HG03457 (cell line): ENCODE measurements around the gene CGNL1.

ENCODE experiments used
- ATAC-seq: cut with Tn5 transposase; IDR thresholded peaks from one replicate; pipeline ENCODE4 v1.9.1; 2021; ENCODE audit warnings: moderate number of reproducible peaks; ENCODE audit not compliant: unreplicated experiment

CGNL1 gene

GRCh38 chr15:57519806-57520205, 143.5 kb downstream of the CGNL1 start:
- no peak for ATAC-seq

GRCh38 chr15:57521503-57521902, 145.2 kb downstream of the CGNL1 start:
- no peak for ATAC-seq

GRCh38 chr15:57522148-57522547, 145.8 kb downstream of the CGNL1 start:
- ATAC-seq = no peak

GRCh38 chr15:57525581-57525980, 149.3 kb downstream of the CGNL1 start:
- no peak for ATAC-seq

GRCh38 chr15:57526076-57526475, 149.8 kb downstream of the CGNL1 start:
- ATAC-seq = no peak

- ATAC-seq = no peak
Observed at GRCh38 chr15:57526615-57527014, 150.3 kb downstream of the CGNL1 start.

GRCh38 chr15:57527382-57528091, 151.2 kb downstream of the CGNL1 start:
- ATAC-seq = no peak

GRCh38 chr15:57528940-57529565, 152.7 kb downstream of the CGNL1 start:
- no peak for ATAC-seq

- no peak for ATAC-seq
Observed at GRCh38 chr15:57529748-57530147, 153.4 kb downstream of the CGNL1 start.

GRCh38 chr15:57532731-57533447, 156.6 kb downstream of the CGNL1 start:
- ATAC-seq = no peak

- ATAC-seq = no peak
Observed at GRCh38 chr15:57533448-57533799, 157.1 kb downstream of the CGNL1 start.

GRCh38 chr15:57534281-57534680, 158.0 kb downstream of the CGNL1 start:
- ATAC-seq = no peak

- ATAC-seq = no peak
Observed at GRCh38 chr15:57537072-57537471, 160.8 kb downstream of the CGNL1 start.

- ATAC-seq = no peak
Observed at GRCh38 chr15:57537488-57538264, 161.4 kb downstream of the CGNL1 start.

GRCh38 chr15:57538265-57538529, 161.9 kb downstream of the CGNL1 start:
- no peak for ATAC-seq

- ATAC-seq = no peak
Observed at GRCh38 chr15:57538821-57539220, 162.5 kb downstream of the CGNL1 start.

- ATAC-seq = no peak
Observed at GRCh38 chr15:57540211-57540610, 163.9 kb downstream of the CGNL1 start.

GRCh38 chr15:57540736-57541135, 164.4 kb downstream of the CGNL1 start:
- peak; percentile 90 for ATAC-seq

- no peak for ATAC-seq
Observed at GRCh38 chr15:57541271-57541670, 165.0 kb downstream of the CGNL1 start.

- ATAC-seq = no peak
Observed at GRCh38 chr15:57541805-57542504, 165.7 kb downstream of the CGNL1 start.

GRCh38 chr15:57542505-57542817, 166.2 kb downstream of the CGNL1 start:
- ATAC-seq = no peak
